Right lobe of liver (tissue), 4 donors: ENCODE measurements around the gene RGS6.

Experiments used
- CTCF ChIP-seq, 4 donors: fragments of 200-600 bp in 3 of 4; fragments of 450-650 bp in 1 of 4; IDR thresholded peaks; one replicate each; pipeline versions ENCODE4 v1.5.1 to v1.8.0; 2016 to 2022; ENCODE audit warnings: antibody characterized with exemption in 4 of 4, mild to moderate bottlenecking in 2 of 4
- POLR2A ChIP-seq: fragments of 450-650 bp; IDR thresholded peaks from one replicate; pipeline ENCODE4 v1.6.1; 2017; ENCODE audit warnings: antibody characterized with exemption, mild to moderate bottlenecking
- donor health status: DM: no; HTN: no; CAD: no.
- donor health status: DM: no; HTN: no; CAD: no.
- donor health status: DM: no; HTN: yes; CAD: no.

GRCh38 chr14:72063761-72064282 lies 131.6 kb downstream of the RGS6 start:
- TF ChIP-seq CTCF (IDR thresholded peaks at IDR 0.05) (no peak), POLR2A (no peak)
